Gastroesophageal sphincter (tissue), 3 donors: ENCODE results near the gene RRN3.

ENCODE experiments used
- EP300 ChIP-seq: sonication (generic); formaldehyde crosslinking; IDR thresholded peaks from one replicate; pipeline ENCODE4 v1.6.1; 2017; ENCODE audit warnings: antibody characterized with exemption, mild to moderate bottlenecking
- POLR2A ChIP-seq, 2 donors: fragments of 450-650 bp; IDR thresholded peaks; one replicate each; pipeline ENCODE4 v1.6.1; 2017; ENCODE audit warnings: antibody characterized with exemption in 2 of 2, mild to moderate bottlenecking in 2 of 2, moderate library complexity in 1 of 2
- POLR2AphosphoS5 ChIP-seq: sonication (generic); formaldehyde crosslinking; IDR thresholded peaks from one replicate; pipeline ENCODE4 v1.6.1; 2017; ENCODE audit warnings: antibody characterized with exemption
- TF ChIP-seq, protein P1 (sequence below), 4 experiments: fragments of 200-600 bp in 2 of 4; fragments of 450-650 bp in 2 of 4; sonication (generic) in 1 of 4; IDR thresholded peaks; one replicate each; pipeline ENCODE4 v1.5.1; 2017 to 2019; ENCODE audit warnings: antibody characterized with exemption in 4 of 4, mild to moderate bottlenecking in 2 of 4, moderate library complexity in 2 of 4

DNA sequence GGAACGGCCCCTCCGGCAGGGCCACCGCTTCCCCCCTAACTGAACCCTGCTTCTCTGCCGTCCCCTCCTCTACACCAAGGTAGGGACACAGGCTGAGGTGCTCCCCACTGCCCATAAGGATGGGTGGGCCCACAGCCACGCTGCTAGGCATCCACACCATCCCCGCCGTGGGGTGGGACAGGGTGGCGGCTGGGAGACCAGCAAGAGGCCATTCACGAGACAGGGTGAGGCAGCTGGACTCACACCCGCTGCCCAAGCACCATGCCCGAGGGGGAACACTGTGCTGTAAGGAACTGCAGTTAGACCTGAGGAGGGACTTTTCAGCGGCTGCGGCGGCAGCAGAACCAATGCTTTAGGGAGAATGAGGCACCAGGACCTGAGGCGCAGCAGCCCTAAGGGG lies 47.5 kb upstream of the RRN3 start:
- TF ChIP-seq, protein P1, sequence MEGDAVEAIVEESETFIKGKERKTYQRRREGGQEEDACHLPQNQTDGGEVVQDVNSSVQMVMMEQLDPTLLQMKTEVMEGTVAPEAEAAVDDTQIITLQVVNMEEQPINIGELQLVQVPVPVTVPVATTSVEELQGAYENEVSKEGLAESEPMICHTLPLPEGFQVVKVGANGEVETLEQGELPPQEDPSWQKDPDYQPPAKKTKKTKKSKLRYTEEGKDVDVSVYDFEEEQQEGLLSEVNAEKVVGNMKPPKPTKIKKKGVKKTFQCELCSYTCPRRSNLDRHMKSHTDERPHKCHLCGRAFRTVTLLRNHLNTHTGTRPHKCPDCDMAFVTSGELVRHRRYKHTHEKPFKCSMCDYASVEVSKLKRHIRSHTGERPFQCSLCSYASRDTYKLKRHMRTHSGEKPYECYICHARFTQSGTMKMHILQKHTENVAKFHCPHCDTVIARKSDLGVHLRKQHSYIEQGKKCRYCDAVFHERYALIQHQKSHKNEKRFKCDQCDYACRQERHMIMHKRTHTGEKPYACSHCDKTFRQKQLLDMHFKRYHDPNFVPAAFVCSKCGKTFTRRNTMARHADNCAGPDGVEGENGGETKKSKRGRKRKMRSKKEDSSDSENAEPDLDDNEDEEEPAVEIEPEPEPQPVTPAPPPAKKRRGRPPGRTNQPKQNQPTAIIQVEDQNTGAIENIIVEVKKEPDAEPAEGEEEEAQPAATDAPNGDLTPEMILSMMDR (IDR thresholded peaks at IDR 0.05) = no peak
- TF ChIP-seq POLR2A (IDR thresholded peaks at IDR 0.05) = no peak
- TF ChIP-seq EP300 = no peak
- no peak for TF ChIP-seq POLR2AphosphoS5
